Neutrophil (primary cell): ENCODE results near the gene MSI2.

Experiments
- H3K27ac ChIP-seq: fragments of 200-600 bp; sonication (generic); 2 replicates; pipeline ENCODE4 v1.5.1; 2016; ENCODE audit warnings: mild to moderate bottlenecking, moderate library complexity
- H3K27me3 ChIP-seq: fragments of 200-600 bp; sonication (generic); 2 replicates; pipeline ENCODE4 v1.6.0; 2016; ENCODE audit warnings: mild to moderate bottlenecking
- H3K36me3 ChIP-seq: fragments of 200-600 bp; sonication (generic); 2 replicates; pipeline ENCODE4 v1.5.1; 2017
- H3K4me1 ChIP-seq, 2 experiments: fragments of 200-600 bp in 1 of 2; sonication (generic) in 1 of 2; 1 replicate in 1 of 2; 2 replicates in 1 of 2; pipeline versions ENCODE4 v1.5.1 to v1.6.1; 2013 to 2016; ENCODE audit warnings: low read depth in 1 of 2, low read length in 1 of 2, mild to moderate bottlenecking in 1 of 2, moderate library complexity in 1 of 2; ENCODE audit not compliant: control insufficient read depth in 1 of 2, insufficient read depth in 1 of 2
- H3K4me3 ChIP-seq, 2 experiments: fragments of 200-600 bp in 1 of 2; sonication (generic) in 1 of 2; 1 replicate in 1 of 2; 2 replicates in 1 of 2; pipeline ENCODE4 v1.5.1; 2013 to 2016; ENCODE audit warnings: low read depth in 1 of 2, low read length in 1 of 2, mild to moderate bottlenecking in 1 of 2, moderate library complexity in 1 of 2
- H3K9me3 ChIP-seq: fragments of 200-600 bp; sonication (generic); 2 replicates; pipeline ENCODE4 v1.5.1; 2016
- CTCF ChIP-seq: fragments of 200-600 bp; sonication (generic); IDR thresholded peaks from 2 replicates; pipeline ENCODE4 v1.5.1; 2016; ENCODE audit warnings: antibody characterized with exemption

MSI2 gene

DNA sequence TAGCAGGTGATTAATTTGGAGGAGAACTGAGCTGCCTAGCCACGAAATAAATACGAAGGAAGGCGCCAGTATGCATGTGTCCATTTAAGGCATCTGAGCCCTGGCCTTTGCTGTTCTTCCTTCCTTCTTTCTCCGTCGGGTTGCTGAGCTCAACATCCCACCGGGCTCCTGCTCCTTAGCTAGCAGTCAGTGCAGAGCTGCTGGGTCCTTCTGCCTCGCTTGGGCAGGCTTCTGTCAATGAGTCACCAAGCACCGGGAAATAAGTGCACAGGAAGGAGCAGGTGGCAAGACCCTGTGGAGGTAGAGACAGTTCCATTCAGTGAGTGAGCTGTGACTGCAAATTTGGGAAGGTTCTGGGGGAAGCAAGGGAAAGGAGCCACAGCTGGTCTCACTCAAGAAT, 368.1 kb downstream of the MSI2 start:
- no peaks in the 10 kb centered on the region for H3K36me3 ChIP-seq
- H3K4me1 ChIP-seq = no peaks in the 10 kb centered on the region
- H3K4me3 ChIP-seq = no peak overlapping the region
- H3K27me3 ChIP-seq = no peaks in the 10 kb centered on the region
- no peak for TF ChIP-seq CTCF
- H3K9me3 ChIP-seq = no peaks in the 10 kb centered on the region
- H3K27ac ChIP-seq = no peak overlapping the region

DNA sequence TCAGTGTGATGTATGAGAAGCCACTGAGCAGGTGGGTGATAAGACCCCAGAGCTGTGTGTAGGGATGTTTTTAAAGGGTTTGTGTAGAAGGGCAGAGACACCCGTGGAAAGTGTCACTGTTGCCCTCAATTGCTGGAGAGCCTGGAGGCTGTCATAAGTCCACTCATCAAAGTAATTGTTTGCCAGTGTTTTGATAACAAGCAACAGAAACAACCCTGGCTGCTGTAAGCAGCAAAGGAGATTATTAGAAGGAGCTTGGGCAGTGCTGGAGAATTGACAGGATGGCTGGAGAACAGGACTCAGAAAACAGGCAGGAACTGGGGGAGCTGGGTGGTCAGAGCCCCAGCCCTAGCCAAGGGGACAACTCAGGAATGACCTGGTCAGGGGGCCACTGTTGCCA, 369.2 kb downstream of the MSI2 start:
- Histone ChIP-seq H3K4me1 (no peaks in the 10 kb centered on the region), H3K4me3 (no peak overlapping the region), H3K36me3 (no peaks in the 10 kb centered on the region), H3K27me3 (no peaks in the 10 kb centered on the region), H3K27ac (no peak overlapping the region), H3K9me3 (no peaks in the 10 kb centered on the region)
- TF ChIP-seq CTCF = no peak

DNA sequence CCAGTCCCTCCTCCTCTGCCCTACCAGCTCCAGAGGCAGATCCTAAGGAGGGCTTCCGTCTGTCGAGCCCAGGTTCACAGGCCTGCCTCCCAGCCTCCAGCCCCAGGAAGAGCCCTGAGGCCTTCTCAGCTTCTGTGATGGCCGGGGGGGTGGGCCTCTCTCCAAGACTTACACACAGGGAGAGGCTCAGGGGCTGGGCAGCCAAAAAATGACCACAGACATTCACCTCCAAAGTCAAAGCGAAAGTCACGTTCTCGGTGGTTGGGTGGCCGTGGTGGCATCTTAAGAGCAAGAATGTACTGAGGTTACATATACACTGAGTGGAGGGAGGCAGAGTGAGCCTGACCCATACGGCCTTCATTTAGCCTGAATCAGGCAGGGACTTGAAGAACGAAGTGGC, 369.6 kb downstream of the MSI2 start:
- Histone ChIP-seq H3K4me1 (no peaks in the 10 kb centered on the region), H3K9me3 (no peaks in the 10 kb centered on the region), H3K36me3 (no peaks in the 10 kb centered on the region), H3K27me3 (no peaks in the 10 kb centered on the region), H3K27ac (no peak overlapping the region), H3K4me3 (no peak overlapping the region)
- no peak for TF ChIP-seq CTCF

- TF ChIP-seq CTCF = no peak
- Histone ChIP-seq H3K36me3 (no peaks in the 10 kb centered on the region), H3K4me1 (no peaks in the 10 kb centered on the region)
Measured at GRCh38 chr17:57626520-57627210, 370.3 kb downstream of the MSI2 start.

DNA sequence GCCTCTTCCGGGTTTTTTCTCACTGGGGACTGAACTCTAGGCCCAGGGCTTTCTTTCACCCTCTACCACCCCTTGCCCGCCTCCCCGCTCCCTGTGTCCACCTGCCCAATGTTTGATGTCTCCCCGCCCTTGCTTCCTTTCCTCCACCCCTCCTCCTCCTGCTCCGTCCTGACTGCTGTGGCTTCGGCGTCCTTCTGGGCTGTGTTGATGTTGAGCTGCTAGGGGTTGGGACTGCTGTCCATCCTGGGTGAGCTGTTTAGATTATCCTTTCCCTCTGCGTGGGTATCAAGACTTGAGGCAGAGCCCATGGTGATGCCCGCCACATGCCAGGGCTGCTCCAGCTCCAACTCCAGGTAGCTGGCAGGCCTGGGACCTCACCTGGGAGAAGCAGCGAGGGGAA, 371.3 kb downstream of the MSI2 start:
- no peak overlapping the region for H3K27ac ChIP-seq
- H3K9me3 ChIP-seq = no peaks in the 10 kb centered on the region
- no peak for TF ChIP-seq CTCF
- no peaks in the 10 kb centered on the region for H3K4me1 ChIP-seq
- H3K4me3 ChIP-seq = no peak overlapping the region
- no peaks in the 10 kb centered on the region for H3K27me3 ChIP-seq
- H3K36me3 ChIP-seq = no peaks in the 10 kb centered on the region

More at GRCh38 chr17:57626520-57627210, 370.3 kb downstream of the MSI2 start:
- Histone ChIP-seq H3K27me3 (no peaks in the 10 kb centered on the region), H3K9me3 (no peaks in the 10 kb centered on the region), H3K4me3 (no peak overlapping the region), H3K27ac (no peak overlapping the region)

DNA sequence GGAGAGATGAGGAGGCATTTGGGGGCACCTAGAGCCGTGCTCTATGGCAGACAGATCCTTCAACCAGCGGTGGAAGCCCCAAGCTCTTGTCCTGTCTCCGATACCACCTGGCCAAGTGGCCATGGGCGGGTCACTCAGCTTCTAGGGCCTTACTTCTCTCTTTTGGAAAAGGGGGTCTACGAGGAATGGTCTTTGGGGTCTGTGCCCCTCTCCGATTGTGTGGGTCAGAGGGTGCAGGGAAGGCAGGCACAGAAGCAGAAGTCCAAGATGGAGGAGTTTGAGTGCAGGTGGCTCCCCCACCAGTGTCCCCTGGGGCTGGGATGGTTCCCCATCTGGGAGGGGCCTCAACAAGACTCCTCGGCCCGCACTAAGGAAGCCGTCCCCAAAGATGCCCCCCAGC, 372.1 kb downstream of the MSI2 start:
- Histone ChIP-seq H3K9me3 (no peaks in the 10 kb centered on the region), H3K27me3 (no peaks in the 10 kb centered on the region), H3K4me1 (no peaks in the 10 kb centered on the region), H3K27ac (no peak overlapping the region), H3K36me3 (no peaks in the 10 kb centered on the region), H3K4me3 (no peak overlapping the region)
- no peak for TF ChIP-seq CTCF
